CD4-positive, alpha-beta T cell treated with Interleukin-15 for 1 hour (primary cell): ENCODE data around the gene TAF5.
A peak's percentile ranks its signal among the peaks of the same experiment; 100 is the strongest.
"Not testable (repeated sequence)": the region's sequence is repeated elsewhere in the genome, so short reads cannot be mapped to it uniquely, and the experiment has no call there.

Source experiments
- DNase-seq: peaks from one replicate; pipeline ENCODE4 v3.0.0-alpha.2; 2020

Gene TAF5

GRCh38 chr10:103367782-103368518 is at the start of gene TAF5:
TSS of gene TAF5 (plus strand) at chr10:103367976. CDS start at chr10:103367990, 14 bp downstream.
- peak; percentile 89 for DNase-seq

- no peak for DNase-seq
Measured at GRCh38 chr10:103327906-103328305, 39.9 kb upstream of the TAF5 start.

- DNase-seq: no peak
Measured at GRCh38 chr10:103333934-103334520, 33.7 kb upstream of the TAF5 start.

GRCh38 chr10:103334567-103334966 is 33.2 kb upstream of the TAF5 start:
- no peak for DNase-seq

GRCh38 chr10:103336370-103336769 is 31.4 kb upstream of the TAF5 start:
- no peak for DNase-seq

GRCh38 chr10:103350175-103350516 is 17.6 kb upstream of the TAF5 start:
- no peak for DNase-seq

- peak; percentile 74 for DNase-seq
Measured at GRCh38 chr10:103350517-103351260, 17.1 kb upstream of the TAF5 start, which contains the start of gene PCGF6. TSS of gene PCGF6 (minus strand) at chr10:103351140. CDS start at chr10:103351066, 74 bp downstream.

GRCh38 chr10:103353281-103353680 is 14.5 kb upstream of the TAF5 start:
- DNase-seq: no peak

- not testable (repeated sequence) for DNase-seq
Measured at GRCh38 chr10:103354567-103354966, 13.2 kb upstream of the TAF5 start.

GRCh38 chr10:103355906-103356599 is 11.7 kb upstream of the TAF5 start:
- DNase-seq: no peak

- DNase-seq: not testable (repeated sequence)
Measured at GRCh38 chr10:103359493-103359892, 8.3 kb upstream of the TAF5 start.

GRCh38 chr10:103360791-103361190 is 7.0 kb upstream of the TAF5 start:
- not testable (repeated sequence) for DNase-seq

- DNase-seq: no peak
Measured at GRCh38 chr10:103367379-103367781, 396 bp upstream of the TAF5 start.

GRCh38 chr10:103373544-103373943 is 5.8 kb downstream of the TAF5 start:
- DNase-seq: no peak

GRCh38 chr10:103374263-103374662 is 6.5 kb downstream of the TAF5 start:
- DNase-seq: no peak

GRCh38 chr10:103382769-103383168 is 15.0 kb downstream of the TAF5 start:
- DNase-seq: no peak

- no peak for DNase-seq
Measured at GRCh38 chr10:103394180-103394579, 26.4 kb downstream of the TAF5 start.

- DNase-seq: no peak
Measured at GRCh38 chr10:103395754-103396066, 27.9 kb downstream of the TAF5 start.

- peak; percentile 95 for DNase-seq
Measured at GRCh38 chr10:103396067-103396788, 28.5 kb downstream of the TAF5 start, which contains the start of the genes ATP5MK and PDCD11. TSS of gene ATP5MK (minus strand) at chr10:103396475. CDS start at chr10:103392457, 4,018 bp downstream. TSS of gene PDCD11 (plus strand) at chr10:103396626. CDS start at chr10:103398427, 1,801 bp downstream.

- no peak for DNase-seq
Measured at GRCh38 chr10:103396789-103397087, 29.0 kb downstream of the TAF5 start.

- DNase-seq: no peak
Measured at GRCh38 chr10:103397191-103397825, 29.5 kb downstream of the TAF5 start.

GRCh38 chr10:103413564-103413963 is 45.8 kb downstream of the TAF5 start:
- no peak for DNase-seq
